OCI-LY1 (cell line): ENCODE measurements around the gene VDAC1.

Experiments used
- H2AFZ ChIP-seq: fragments of 200-600 bp; sonication (generic), shearing (Covaris generic); 2 replicates; pipeline ENCODE4 v1.6.0; 2014; ENCODE audit warnings: antibody characterized with exemption, mild to moderate bottlenecking, low read length
- H3F3A ChIP-seq: fragments of 200-600 bp; sonication (generic), shearing (Covaris generic); 2 replicates; pipeline ENCODE4 v1.6.0; 2014; ENCODE audit warnings: mild to moderate bottlenecking, antibody characterized with exemption, low read length, moderate library complexity; ENCODE audit not compliant: insufficient read depth
- H3K27ac ChIP-seq: fragments of 200-600 bp; sonication (generic); 2 replicates; pipeline ENCODE4 v1.5.1; 2014; ENCODE audit warnings: low read length, mixed run types, mild to moderate bottlenecking, low read depth; ENCODE audit not compliant: poor library complexity, severe bottlenecking
- H3K27me3 ChIP-seq: fragments of 200-600 bp; sonication (generic); 2 replicates; pipeline ENCODE4 v1.6.0; 2014; ENCODE audit warnings: antibody characterized with exemption, mild to moderate bottlenecking, low read length, moderate library complexity; ENCODE audit not compliant: insufficient read depth
- H3K36me3 ChIP-seq: fragments of 200-600 bp; sonication (generic); 2 replicates; pipeline ENCODE4 v1.6.1; 2014; ENCODE audit warnings: mild to moderate bottlenecking, antibody characterized with exemption, low read length, moderate library complexity, mixed read lengths; ENCODE audit not compliant: insufficient read depth
- H3K4me1 ChIP-seq: fragments of 200-600 bp; sonication (generic); 2 replicates; pipeline ENCODE4 v1.5.1; 2014; ENCODE audit warnings: mild to moderate bottlenecking, low read length, moderate library complexity; ENCODE audit not compliant: insufficient read depth, severe bottlenecking
- H3K4me2 ChIP-seq: fragments of 200-600 bp; sonication (generic), shearing (Covaris generic); 2 replicates; pipeline ENCODE4 v1.6.1; 2014; ENCODE audit warnings: low read length
- H3K4me3 ChIP-seq: fragments of 200-600 bp; sonication (generic); 2 replicates; pipeline ENCODE4 v1.5.1; 2014; ENCODE audit warnings: low read length, low read depth, mild to moderate bottlenecking, mixed read lengths; ENCODE audit not compliant: poor library complexity, severe bottlenecking
- H3K79me2 ChIP-seq: fragments of 200-600 bp; shearing (Covaris generic); 2 replicates; pipeline ENCODE4 v1.6.1; 2016; ENCODE audit warnings: mixed run types, low read length, mixed read lengths; ENCODE audit not compliant: insufficient read depth
- H3K9ac ChIP-seq: fragments of 200-600 bp; sonication (generic), shearing (Covaris generic); 2 replicates; pipeline ENCODE4 v1.6.1; 2014; ENCODE audit warnings: mild to moderate bottlenecking, low read length, mixed read lengths
- H3K9me2 ChIP-seq: fragments of 200-600 bp; sonication (generic), shearing (Covaris generic); 2 replicates; pipeline ENCODE4 v1.6.1; 2014; ENCODE audit warnings: low read depth, mild to moderate bottlenecking, low read length, mixed read lengths
- H3K9me3 ChIP-seq: fragments of 200-600 bp; shearing (Covaris generic); 2 replicates; pipeline ENCODE4 v1.6.1; 2014; ENCODE audit warnings: low read length, mixed read lengths
- H4K20me1 ChIP-seq: fragments of 200-600 bp; sonication (generic), shearing (Covaris generic); 2 replicates; pipeline ENCODE4 v1.6.0; 2016; ENCODE audit warnings: mild to moderate bottlenecking, low read length; ENCODE audit not compliant: insufficient read depth
- CTCF ChIP-seq: fragments of 200-600 bp; sonication (generic), shearing (Covaris generic); IDR thresholded peaks from 2 replicates; pipeline ENCODE4 v1.5.1; 2017; ENCODE audit warnings: mild to moderate bottlenecking, antibody characterized with exemption, low read length, moderate library complexity, mixed read lengths
- EZH2 ChIP-seq: fragments of 200-600 bp; sonication (generic), shearing (Covaris generic); IDR thresholded peaks from 2 replicates; pipeline ENCODE4 v1.8.0; 2017; ENCODE audit warnings: borderline replicate concordance, mixed run types, mild to moderate bottlenecking, antibody characterized with exemption, low read length, moderate library complexity, mixed read lengths

VDAC1 gene

GRCh38 chr5:133931546-133931945, 73.2 kb downstream of the VDAC1 start:
- H3K4me3 ChIP-seq = no peak overlapping the region
- no peaks in the 10 kb centered on the region for H3K36me3 ChIP-seq
- peaks cover 4% of the 10 kb centered on the region; the same call in 1 of the 2 replicates for H3K27me3 ChIP-seq
- H3K9me3 ChIP-seq = no peaks in the 10 kb centered on the region
- no peaks in the 10 kb centered on the region for H3K79me2 ChIP-seq
- no peak overlapping the region for H3K27ac ChIP-seq
- TF ChIP-seq CTCF (no peak), EZH2 (no peak)
- no peaks in the 10 kb centered on the region for H3K9me2 ChIP-seq
- no peaks in the 10 kb centered on the region for H3F3A ChIP-seq
- H3K4me2 ChIP-seq = no peak overlapping the region
- no peaks in the 10 kb centered on the region for H4K20me1 ChIP-seq
- H3K4me1 ChIP-seq = peaks cover 6% of the 10 kb centered on the region
- no peak overlapping the region for H3K9ac ChIP-seq
- no peak overlapping the region for H2AFZ ChIP-seq

DNA sequence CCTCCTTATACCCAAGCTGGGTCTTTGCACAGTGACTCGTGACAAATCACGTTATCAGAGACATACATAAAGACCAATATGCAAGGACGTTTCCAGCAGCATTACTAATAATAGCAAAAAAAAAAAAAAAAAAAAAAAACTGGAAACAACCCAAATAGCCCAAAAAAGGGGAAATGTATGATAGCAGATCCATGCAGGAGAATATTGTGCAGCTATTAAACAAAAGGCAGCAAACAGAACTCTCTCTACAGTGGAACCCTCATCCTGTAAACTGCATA, 74.0 kb downstream of the VDAC1 start:
- Histone ChIP-seq H3K4me2 (no peak overlapping the region), H3K9me2 (no peaks in the 10 kb centered on the region), H3K9me3 (no peaks in the 10 kb centered on the region), H3K4me1 (peaks cover 6% of the 10 kb centered on the region), H3K27me3 (peaks cover 5% of the 10 kb centered on the region; the same call in 1 of the 2 replicates), H3K79me2 (no peaks in the 10 kb centered on the region), H3K27ac (no peak overlapping the region), H3F3A (no peaks in the 10 kb centered on the region), H3K9ac (no peak overlapping the region), H2AFZ (no peak overlapping the region), H3K36me3 (no peaks in the 10 kb centered on the region), H3K4me3 (no peak overlapping the region), H4K20me1 (no peaks in the 10 kb centered on the region)
- TF ChIP-seq CTCF (no peak), EZH2 (no peak)

GRCh38 chr5:133930061-133930812, 74.5 kb downstream of the VDAC1 start:
- TF ChIP-seq EZH2 (no peak), CTCF (no peak)
- H3K9me2 ChIP-seq = no peaks in the 10 kb centered on the region
- H2AFZ ChIP-seq = no peak overlapping the region
- H3K36me3 ChIP-seq = no peaks in the 10 kb centered on the region
- H3K4me2 ChIP-seq = no peak overlapping the region
- no peaks in the 10 kb centered on the region for H4K20me1 ChIP-seq
- H3K27ac ChIP-seq = no peak overlapping the region
- no peaks in the 10 kb centered on the region for H3F3A ChIP-seq
- H3K9ac ChIP-seq = no peak overlapping the region
- H3K79me2 ChIP-seq = no peaks in the 10 kb centered on the region
- H3K9me3 ChIP-seq = no peaks in the 10 kb centered on the region
- peaks cover 4% of the 10 kb centered on the region for H3K4me1 ChIP-seq
- H3K27me3 ChIP-seq = peaks cover 11% of the 10 kb centered on the region; the same call in 1 of the 2 replicates
- H3K4me3 ChIP-seq = no peak overlapping the region
